Tibial nerve (tissue), 4 donors: ENCODE measurements around the gene FAAP20.
A peak's percentile ranks its signal among the peaks of the same experiment; 100 is the strongest.

ENCODE experiments used
- CTCF ChIP-seq, 5 experiments: fragments of 200-600 bp in 3 of 5; fragments of 450-650 bp in 2 of 5; sonication (generic) in 3 of 5; IDR thresholded peaks; one replicate each; pipeline ENCODE4 v1.5.1; 2016 to 2019; ENCODE audit warnings: antibody characterized with exemption in 5 of 5, mild to moderate bottlenecking in 3 of 5, moderate library complexity in 2 of 5
- EP300 ChIP-seq, 2 donors: sonication (generic); formaldehyde crosslinking; IDR thresholded peaks; one replicate each; pipeline ENCODE4 v1.6.1; 2017; ENCODE audit warnings: antibody characterized with exemption in 2 of 2, mild to moderate bottlenecking in 1 of 2
- POLR2A ChIP-seq, 2 donors: fragments of 450-650 bp; IDR thresholded peaks; one replicate each; pipeline ENCODE4 v1.6.1; 2017; ENCODE audit warnings: antibody characterized with exemption in 2 of 2, mild to moderate bottlenecking in 2 of 2, moderate library complexity in 2 of 2

GRCh38 chr1:2237773-2238172 is 43.2 kb upstream of the FAAP20 start:
- TF ChIP-seq CTCF (IDR thresholded peaks at IDR 0.05) (peak in 2 of 5 experiments; percentile 4 to 14), POLR2A (IDR thresholded peaks at IDR 0.05) (no peak), EP300 (IDR thresholded peaks at IDR 0.05) (no peak)
